OCI-LY3 (cell line): ENCODE measurements around the gene ELP4.

Experiments
- H2AFZ ChIP-seq: fragments of 200-600, 300-600 bp; shearing (Covaris generic); 2 replicates; pipeline ENCODE4 v1.6.0; 2014; ENCODE audit warnings: antibody characterized with exemption, low read depth, low read length
- H3K27ac ChIP-seq: fragments of 200-600, 300-600 bp; sonication (generic); 2 replicates; pipeline ENCODE4 v1.5.1; 2014; ENCODE audit warnings: mild to moderate bottlenecking, low read length, moderate library complexity, mixed read lengths
- H3K27me3 ChIP-seq: fragments of 200-600, 300-600 bp; sonication (generic); 2 replicates; pipeline ENCODE4 v1.6.1; 2014; ENCODE audit warnings: low read depth, low read length, mixed read lengths
- H3K36me3 ChIP-seq: fragments of 200-600, 300-600 bp; sonication (generic); replicated peaks from 2 replicates; pipeline ENCODE3; 2014; ENCODE audit warnings: low read depth, low read length, mixed read lengths
- H3K4me1 ChIP-seq: fragments of 300-600, 200-600 bp; sonication (generic); 2 replicates; pipeline ENCODE4 v1.6.1; 2014; ENCODE audit warnings: low read length, mixed read lengths
- H3K4me2 ChIP-seq: fragments of 200-600, 300-600 bp; sonication (generic); 2 replicates; pipeline ENCODE4 v1.6.1; 2014; ENCODE audit warnings: low read length, mixed read lengths
- H3K4me3 ChIP-seq: fragments of 300-600, 200-600 bp; sonication (generic); 2 replicates; pipeline ENCODE4 v1.5.1; 2014; ENCODE audit warnings: antibody characterized with exemption, mild to moderate bottlenecking, low read length, moderate library complexity
- H3K79me2 ChIP-seq: fragments of 300-600, 200-600 bp; shearing (Covaris generic); 2 replicates; pipeline ENCODE4 v1.6.1; 2014; ENCODE audit warnings: mild to moderate bottlenecking, low read length, mixed read lengths
- H3K9ac ChIP-seq: fragments of 300-600, 200-600 bp; shearing (Covaris generic); 2 replicates; pipeline ENCODE4 v1.6.0; 2014; ENCODE audit warnings: mild to moderate bottlenecking, low read length, moderate library complexity
- H3K9me3 ChIP-seq: fragments of 200-600, 300-600 bp; shearing (Covaris generic); 2 replicates; pipeline ENCODE4 v1.6.1; 2014; ENCODE audit warnings: low read length, mixed read lengths; ENCODE audit not compliant: insufficient read depth
- H4K20me1 ChIP-seq: fragments of 200-600, 300-600 bp; sonication (generic); 2 replicates; pipeline ENCODE4 v1.6.1; 2016; ENCODE audit warnings: low read length, mixed read lengths; ENCODE audit not compliant: insufficient read depth
- CTCF ChIP-seq: fragments of 200-600, 300-600 bp; sonication (generic); IDR thresholded peaks from 2 replicates; pipeline ENCODE4 v1.5.1; 2014; ENCODE audit warnings: antibody characterized with exemption, low read length, low read depth
- EZH2phosphoT487 ChIP-seq: fragments of 200-600 bp; shearing (Covaris generic); IDR thresholded peaks from 2 replicates; pipeline ENCODE4 v1.6.1; 2018; ENCODE audit warnings: antibody characterized with exemption, mixed run types, low read depth

ELP4 gene

DNA sequence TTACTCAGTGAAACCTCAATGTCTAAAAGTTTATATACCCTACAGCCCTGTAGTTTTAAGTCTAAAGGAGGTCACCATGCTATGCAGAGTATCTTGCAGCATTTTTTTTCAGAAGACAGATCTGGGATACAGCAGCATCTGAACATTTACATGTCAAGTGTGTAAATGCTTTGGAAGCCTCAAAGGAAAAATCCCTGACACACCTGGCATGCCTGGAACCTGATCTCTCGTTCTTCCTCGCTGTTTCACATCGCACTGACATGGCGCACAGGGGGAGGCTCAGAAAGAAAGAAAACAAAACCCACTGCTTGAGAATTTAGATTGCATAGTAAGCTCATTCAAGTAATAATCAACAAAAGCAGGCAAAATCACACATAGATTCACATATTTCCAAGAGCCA is 270.5 kb downstream of the ELP4 start:
- H3K27ac ChIP-seq: no peak overlapping the region
- H3K9me3 ChIP-seq: no peaks in the 10 kb centered on the region
- no peaks in the 10 kb centered on the region for H3K36me3 ChIP-seq
- TF ChIP-seq CTCF (no peak), EZH2phosphoT487 (no peak)
- H2AFZ ChIP-seq: no peak overlapping the region
- H3K79me2 ChIP-seq: no peaks in the 10 kb centered on the region
- H3K4me2 ChIP-seq: no peak overlapping the region
- H3K9ac ChIP-seq: no peak overlapping the region
- H3K27me3 ChIP-seq: no peaks in the 10 kb centered on the region
- no peaks in the 10 kb centered on the region for H3K4me1 ChIP-seq
- H3K4me3 ChIP-seq: no peak overlapping the region
- H4K20me1 ChIP-seq: no peaks in the 10 kb centered on the region

- Histone ChIP-seq H3K27me3 (no peaks in the 10 kb centered on the region), H3K4me3 (no peak overlapping the region), H2AFZ (no peak overlapping the region), H3K4me1 (no peaks in the 10 kb centered on the region), H3K36me3 (no peaks in the 10 kb centered on the region), H3K9ac (no peak overlapping the region), H3K27ac (no peak overlapping the region), H3K4me2 (no peak overlapping the region), H4K20me1 (no peaks in the 10 kb centered on the region), H3K79me2 (no peaks in the 10 kb centered on the region), H3K9me3 (no peaks in the 10 kb centered on the region)
- no peak for TF ChIP-seq EZH2phosphoT487
- TF ChIP-seq CTCF: no peak
Observed at GRCh38 chr11:31780480-31780971, 271.0 kb downstream of the ELP4 start.

GRCh38 chr11:31782257-31782656 is 272.7 kb downstream of the ELP4 start:
- no peak overlapping the region for H3K27ac ChIP-seq
- H3K9ac ChIP-seq: no peak overlapping the region
- H3K79me2 ChIP-seq: no peaks in the 10 kb centered on the region
- H3K4me2 ChIP-seq: no peak overlapping the region
- no peaks in the 10 kb centered on the region for H3K36me3 ChIP-seq
- TF ChIP-seq EZH2phosphoT487: no peak
- no peak for TF ChIP-seq CTCF
- no peak overlapping the region for H3K4me3 ChIP-seq
- no peaks in the 10 kb centered on the region for H4K20me1 ChIP-seq
- no peak overlapping the region for H2AFZ ChIP-seq
- H3K27me3 ChIP-seq: no peaks in the 10 kb centered on the region
- H3K9me3 ChIP-seq: no peaks in the 10 kb centered on the region
- no peaks in the 10 kb centered on the region for H3K4me1 ChIP-seq

DNA sequence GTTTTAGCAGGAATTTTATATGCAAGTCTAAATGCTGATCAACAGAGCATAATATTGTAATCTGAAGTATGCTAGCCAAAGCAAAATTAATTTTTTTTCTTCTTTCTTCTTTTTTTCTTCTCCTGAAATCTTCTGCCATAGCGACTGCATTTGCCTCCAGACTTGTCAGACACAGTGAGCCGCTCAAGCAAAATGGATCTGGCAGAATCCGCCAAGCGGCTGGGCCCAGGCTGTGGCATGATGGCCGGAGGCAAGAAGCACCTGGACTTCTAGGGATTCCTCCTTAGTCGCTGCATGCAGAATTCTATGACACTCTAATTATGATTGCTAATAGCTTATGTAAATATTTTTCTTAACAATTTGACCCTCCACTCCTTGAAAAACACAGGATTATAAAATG is 273.7 kb downstream of the ELP4 start:
- H3K27me3 ChIP-seq: no peaks in the 10 kb centered on the region
- no peaks in the 10 kb centered on the region for H3K36me3 ChIP-seq
- H2AFZ ChIP-seq: no peak overlapping the region
- H3K9ac ChIP-seq: no peak overlapping the region
- H3K9me3 ChIP-seq: no peaks in the 10 kb centered on the region
- no peak overlapping the region for H3K4me2 ChIP-seq
- no peaks in the 10 kb centered on the region for H3K79me2 ChIP-seq
- no peak overlapping the region for H3K4me3 ChIP-seq
- TF ChIP-seq EZH2phosphoT487 (no peak), CTCF (no peak)
- H3K4me1 ChIP-seq: no peaks in the 10 kb centered on the region
- H3K27ac ChIP-seq: no peak overlapping the region
- H4K20me1 ChIP-seq: no peaks in the 10 kb centered on the region
